ENCODE data around the gene SPTSSB.

SPTSSB gene, protein sequence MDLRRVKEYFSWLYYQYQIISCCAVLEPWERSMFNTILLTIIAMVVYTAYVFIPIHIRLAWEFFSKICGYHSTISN

DNA sequence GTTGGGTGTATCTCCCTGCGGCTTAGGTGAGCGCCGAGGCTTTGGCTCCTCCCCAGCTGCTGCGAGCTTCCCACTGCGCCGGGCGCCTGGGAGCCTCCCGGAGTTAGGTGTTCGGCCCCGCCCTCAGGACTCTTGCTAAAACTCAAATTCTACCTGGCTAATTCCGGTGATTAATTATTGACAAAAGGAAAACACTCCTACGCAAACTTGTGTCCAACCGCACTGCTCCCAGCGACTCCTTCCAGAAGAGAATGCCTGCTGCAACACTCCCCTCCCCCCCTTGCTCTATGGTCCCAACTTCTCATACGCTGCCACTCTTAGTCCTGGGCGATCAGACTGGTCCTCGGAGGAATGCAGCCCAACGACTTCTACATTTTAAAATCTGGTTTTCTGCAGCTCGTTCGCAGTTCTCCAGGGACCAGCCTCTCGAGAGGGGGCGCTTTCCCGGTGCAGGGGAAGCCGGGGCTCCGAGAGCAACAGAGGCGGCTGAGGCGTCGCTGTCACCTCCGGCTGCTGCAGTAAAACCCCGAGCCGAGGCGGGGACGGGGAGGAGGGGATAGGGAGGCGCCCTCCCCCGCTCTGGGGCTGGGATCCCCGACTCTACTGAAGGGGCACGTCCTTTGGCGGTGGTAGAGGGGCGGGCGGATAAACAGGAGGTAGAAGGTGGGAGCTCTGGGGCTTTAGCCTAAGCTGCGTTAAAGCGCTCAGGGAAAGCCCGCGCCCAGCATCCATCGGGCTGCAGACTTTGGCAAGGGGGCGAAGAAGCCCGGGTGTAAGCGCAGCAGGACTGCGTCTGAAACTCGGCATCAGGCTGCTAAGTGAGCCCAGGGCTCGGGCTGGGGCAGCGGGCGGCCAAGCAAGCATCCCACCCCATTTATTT is at the start of gene SPTSSB:
TSS of gene SPTSSB (minus strand) at position 77 of the 880 bp plus-strand sequence. CDS start 25,194 bp downstream, outside the sequence.
- FAIRE-seq (no peak), DNase-seq (ENCODE audit: insufficient read length, low spot score) (peak; percentile 27)

DNA sequence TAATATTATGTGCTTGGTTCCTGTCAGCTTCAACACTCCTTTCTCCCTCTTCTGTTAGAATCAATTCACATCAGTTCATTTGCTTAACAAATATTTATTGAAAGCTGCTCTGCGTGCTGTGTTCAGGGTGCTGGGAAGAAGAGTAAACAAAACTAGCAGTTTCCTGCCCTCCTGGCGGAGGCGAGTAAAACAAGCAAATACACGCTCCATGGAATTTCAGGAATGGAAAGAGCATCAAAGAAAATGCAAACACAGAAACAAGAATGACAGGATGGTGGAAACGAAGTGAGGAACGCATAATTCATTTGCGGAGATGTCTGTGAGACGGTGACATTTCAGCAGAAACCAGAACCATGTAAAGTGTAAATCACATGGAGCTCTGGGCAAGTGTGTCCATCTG is 49.4 kb upstream of the SPTSSB start:
- FAIRE-seq: no peak

DNA sequence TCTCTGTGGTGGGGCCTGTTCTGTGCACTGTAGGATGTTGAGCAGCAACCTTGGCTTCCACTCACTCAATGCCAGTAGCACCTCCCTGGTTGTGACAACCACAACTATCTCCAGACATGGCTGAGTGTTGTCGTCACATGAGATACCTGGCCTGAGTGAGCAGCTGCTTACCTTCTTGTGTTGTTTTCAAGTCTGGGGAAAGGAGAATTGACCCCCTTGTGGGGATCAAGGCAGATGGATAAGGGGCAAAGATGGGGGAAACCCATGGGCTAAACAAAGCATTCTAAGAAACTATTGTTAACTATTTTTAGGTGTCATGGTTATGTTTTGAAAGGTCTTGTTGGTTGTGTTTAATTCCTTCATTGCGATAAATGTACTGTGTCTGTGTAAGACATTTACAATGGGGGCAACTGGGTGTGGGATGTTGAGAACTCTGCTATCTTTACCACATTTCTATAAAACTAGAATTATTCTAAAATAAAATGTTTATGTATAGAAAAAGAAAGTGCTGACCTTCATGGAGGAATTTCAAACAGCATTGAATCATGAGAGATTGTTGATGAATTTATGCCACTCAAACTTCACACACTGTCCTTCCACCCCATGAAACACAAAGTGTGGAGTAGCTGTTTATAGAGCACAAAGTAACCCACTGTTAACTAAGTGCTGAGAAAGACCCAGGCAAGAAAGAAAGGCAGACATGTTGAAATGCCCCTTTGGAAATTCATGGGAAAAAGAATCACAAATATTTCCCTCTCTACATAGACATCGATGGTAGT is 48.4 kb upstream of the SPTSSB start:
- FAIRE-seq: no peak

More for the DNA sequence above, 49.4 kb upstream of the SPTSSB start:
- DNase-seq (ENCODE audit: insufficient read length, low spot score): peak; percentile 11

DNA sequence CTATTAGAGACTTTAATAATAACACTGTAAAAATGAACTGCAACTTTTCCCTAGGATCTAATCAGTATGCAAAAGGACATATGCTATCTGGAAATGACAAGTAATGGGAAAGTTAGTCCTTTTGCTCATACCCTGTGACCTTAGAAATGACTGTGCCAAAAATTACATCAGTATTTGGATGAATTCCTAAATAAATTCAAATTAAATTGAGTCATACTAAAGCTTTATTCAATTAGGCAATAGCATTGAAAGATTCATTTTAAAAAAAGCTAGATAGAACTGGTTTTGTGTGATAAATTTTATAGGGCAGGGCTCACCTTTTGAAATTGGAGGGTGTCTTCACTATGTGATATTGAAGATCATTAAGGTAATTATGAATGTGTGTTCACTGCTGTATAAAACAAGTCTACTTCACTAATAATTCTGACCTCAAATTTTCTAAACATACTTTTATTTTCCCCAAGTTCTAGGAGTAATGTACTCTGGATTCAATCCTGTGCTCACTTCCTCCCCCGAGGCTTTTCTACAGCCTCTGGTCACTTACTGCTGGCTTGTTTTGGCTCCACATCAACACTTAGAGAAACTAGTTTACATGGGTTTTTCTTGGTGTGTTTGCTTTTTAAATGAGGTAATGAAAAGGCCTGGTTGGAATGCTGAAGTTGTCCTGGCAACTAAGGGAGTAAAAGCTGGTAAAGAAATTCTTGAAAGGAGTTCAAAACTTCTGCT is 44.4 kb upstream of the SPTSSB start:
- FAIRE-seq (no peak), DNase-seq (ENCODE audit: insufficient read length, low spot score) (no peak)

More for the DNA sequence above, 48.4 kb upstream of the SPTSSB start:
- DNase-seq (ENCODE audit: insufficient read length, low spot score): no peak

DNA sequence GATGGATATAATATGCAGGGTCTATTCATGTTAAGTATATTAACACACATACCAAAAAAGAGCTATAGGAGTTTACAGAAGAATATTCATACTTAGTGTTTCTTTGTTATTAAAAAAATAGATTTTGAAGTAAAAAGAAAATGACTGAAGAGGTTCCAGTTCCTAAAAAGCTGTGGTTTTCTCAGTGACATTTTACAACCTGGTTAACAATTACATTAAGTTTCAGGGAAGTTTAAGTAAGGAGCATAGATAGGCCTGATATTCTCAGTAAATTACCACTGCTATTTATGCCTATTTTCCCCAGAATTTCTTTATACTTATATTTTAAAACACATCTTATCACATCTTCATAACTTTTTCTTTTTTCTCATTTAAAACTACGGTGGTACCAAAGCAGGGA is 43.6 kb upstream of the SPTSSB start:
- FAIRE-seq (no peak), DNase-seq (ENCODE audit: insufficient read length, low spot score) (no peak)

DNA sequence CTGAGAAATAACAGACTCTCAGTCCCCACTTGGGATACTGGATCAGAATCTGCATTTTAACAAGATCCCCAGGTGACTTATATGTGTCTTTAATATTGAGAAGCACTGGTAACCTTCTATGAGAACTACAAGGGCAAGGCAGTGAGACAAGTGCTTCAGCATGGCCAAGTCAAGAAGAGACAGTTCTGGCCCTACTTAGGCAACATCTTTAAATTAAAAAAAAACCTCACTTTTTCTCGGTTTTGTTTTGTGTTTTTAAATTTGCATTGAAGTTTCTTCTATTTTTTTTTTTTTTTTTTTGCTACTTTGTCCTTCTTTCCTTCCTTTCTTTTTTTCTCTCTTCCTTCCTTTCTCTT is 42.5 kb upstream of the SPTSSB start:
- FAIRE-seq (no peak), DNase-seq (ENCODE audit: insufficient read length, low spot score) (no peak)

DNA sequence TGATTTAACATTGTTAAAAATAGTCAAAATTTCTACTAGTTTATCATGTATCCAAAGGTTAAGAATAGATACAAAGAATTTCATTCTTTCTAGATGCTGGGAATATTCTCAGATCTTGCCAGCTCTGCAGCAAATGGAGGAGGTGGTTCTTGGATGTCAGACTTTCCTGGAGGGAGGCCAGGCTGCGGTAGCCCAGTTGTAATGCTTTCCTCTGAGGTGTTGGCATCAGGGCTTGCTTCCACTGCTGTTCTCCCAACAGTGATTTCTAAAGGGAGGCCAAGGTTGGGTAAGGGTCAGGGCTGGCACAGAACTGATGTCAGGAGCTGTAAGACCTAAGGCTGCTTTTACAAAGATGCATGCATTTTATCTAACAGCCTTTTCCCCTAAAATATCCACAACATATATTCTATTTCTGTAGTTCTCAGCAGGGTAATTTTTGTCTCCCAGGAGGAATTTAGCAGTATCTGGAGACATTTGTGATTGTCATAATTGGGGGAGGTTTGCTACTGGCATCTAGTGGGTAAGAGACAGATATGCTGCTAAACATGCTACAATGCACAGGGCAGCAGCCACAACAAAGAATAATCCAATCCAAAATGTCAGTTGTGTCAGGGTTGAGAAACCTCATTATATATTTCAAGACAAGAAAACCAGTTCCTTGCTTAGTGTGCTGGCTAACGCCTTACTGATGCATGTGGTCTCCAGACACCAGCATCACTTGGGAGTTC is 42.0 kb upstream of the SPTSSB start:
- FAIRE-seq (no peak), DNase-seq (ENCODE audit: insufficient read length, low spot score) (no peak)

DNA sequence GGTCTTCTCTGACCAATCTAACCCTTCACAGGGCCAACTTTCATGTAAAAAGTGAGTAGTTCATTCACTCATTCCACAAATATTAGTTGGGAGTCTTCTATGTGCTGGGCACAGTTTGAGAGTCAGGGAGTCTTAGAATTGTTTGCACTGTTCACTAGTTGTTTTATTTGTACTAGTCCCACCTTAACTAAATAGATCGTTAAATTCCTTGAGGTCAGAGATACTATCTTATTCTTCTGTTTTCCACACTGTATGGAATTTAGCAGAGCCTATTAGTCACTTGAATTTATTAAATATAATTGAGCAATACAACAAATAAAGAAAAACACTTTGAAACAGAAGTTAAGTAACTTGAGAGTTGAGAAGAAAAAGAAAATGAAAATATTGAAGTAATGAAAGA is 40.8 kb upstream of the SPTSSB start:
- no peak for DNase-seq (ENCODE audit: insufficient read length, low spot score)
- no peak for FAIRE-seq

DNA sequence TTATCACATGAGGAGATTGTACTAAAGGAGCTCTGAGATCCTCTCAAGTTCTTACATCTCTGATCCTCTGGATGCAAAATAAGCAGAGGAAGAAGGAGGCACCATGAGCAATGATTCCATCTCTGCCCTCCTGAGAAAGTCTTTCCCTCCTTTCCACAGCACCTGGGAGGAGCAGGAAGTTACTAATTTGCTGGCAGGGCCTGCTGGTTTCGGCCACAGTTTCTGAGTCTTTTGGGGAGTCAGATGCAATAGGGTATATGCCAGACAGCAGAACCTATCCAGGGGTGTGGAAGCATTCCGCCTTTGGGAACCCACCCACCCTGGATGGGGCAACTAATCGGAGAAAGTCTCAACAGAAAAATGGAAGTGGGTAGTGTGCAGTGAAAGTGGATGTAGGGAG is 38.5 kb upstream of the SPTSSB start:
- DNase-seq (ENCODE audit: insufficient read length, low spot score) (no peak), FAIRE-seq (no peak)

DNA sequence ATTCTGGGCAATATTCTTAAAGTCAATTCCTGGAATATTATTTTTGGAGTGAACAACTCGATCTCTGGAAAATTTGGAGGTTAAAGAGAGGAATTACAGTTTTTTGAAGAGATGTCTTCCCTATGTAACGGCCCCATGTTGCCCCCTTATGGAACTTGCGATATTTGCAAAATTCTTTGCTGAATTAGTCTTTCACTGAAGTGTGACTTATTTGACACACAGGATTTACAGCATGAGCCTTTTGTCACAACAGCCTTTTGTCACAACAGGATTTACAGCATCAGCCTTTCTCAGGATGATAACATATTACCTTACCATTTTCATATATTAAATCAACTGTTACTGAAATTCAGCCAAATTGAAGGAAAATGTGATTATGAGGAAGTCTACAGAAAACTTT is 37.8 kb upstream of the SPTSSB start:
- DNase-seq (ENCODE audit: insufficient read length, low spot score) (peak; percentile 11), FAIRE-seq (no peak)

DNA sequence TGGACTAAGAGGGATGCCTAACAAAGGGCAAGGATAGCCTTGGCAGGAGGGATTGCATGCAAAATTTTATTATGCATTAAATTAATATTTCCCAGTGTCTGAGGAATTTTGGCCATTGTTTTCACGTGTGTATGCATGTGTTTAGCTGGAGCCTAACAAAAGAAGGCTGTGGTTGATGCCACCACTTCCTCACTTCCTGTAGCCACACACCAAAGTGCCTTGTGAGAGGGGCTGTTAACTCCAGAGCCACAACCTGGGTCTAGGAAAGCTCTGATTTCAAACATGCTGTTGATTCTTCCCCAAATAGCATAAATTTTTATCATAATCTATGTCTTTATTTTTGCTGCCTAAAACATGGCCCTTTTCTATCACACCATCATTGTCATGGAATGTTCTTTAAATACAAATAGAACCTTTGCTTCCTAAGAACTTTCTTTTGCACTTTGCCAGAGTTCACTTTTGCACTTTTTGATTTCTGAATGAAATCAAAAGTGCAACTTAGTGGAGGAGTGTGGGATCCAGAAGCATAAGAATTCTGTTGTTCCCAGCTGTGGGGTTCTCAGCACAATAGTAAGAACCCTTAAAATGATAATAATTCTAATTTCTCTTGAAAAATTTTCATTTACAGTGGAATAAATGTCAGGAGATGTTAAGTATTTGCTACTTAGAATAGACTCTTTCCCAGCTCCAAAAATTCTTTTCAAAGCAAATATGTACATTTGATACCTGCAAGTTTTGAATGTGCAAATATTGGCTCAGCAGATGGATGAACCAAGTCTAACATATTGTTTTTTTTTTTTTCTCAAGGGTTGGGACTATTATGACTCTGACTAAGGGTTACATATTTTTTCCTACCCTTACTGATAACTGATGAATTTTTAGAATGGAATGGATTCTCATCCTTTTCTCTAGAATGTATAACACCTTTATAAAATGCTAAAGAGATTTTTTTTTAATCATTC is 35.6 kb upstream of the SPTSSB start:
- DNase-seq (ENCODE audit: insufficient read length, low spot score) (no peak), FAIRE-seq (no peak)

DNA sequence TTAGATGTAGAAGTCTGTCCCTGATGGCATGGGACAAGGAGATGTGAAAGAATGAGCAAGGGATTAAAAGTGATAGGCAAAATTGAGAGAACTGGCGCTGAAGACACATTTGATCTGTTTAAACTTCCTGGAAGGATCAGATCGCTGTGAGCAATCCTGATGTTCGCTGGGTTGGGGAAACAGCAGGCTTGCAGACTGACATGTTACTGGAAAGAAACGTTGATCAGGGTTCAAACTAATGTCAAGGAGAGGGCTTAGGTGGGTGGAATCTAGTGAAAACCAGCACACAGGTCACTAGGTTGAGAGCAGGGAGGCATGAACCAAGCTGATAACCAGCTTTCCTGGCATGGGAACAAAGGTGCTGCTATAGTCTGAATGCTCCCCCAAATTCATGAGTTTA is 34.5 kb upstream of the SPTSSB start:
- FAIRE-seq (no peak), DNase-seq (ENCODE audit: insufficient read length, low spot score) (no peak)

DNA sequence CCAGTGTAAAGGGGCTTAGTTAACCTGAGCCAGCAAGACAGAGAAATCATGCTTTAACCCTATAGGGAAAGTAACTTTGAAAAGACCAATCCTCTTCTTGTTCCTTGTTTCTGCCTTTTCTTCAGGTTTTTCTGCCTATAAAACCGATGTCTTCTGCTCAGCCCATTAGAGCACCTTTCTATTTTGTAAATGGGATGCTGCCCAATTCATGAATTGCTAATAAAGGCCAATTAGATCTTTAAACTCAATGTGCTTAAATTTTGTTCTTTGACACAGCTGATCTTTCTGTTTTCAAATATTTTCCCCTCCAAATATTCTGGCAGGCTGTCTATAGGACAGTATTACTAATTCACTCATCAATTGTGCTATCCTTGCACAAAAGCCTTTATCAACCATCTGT is 33.8 kb upstream of the SPTSSB start:
- DNase-seq (ENCODE audit: insufficient read length, low spot score) (no peak), FAIRE-seq (no peak)

DNA sequence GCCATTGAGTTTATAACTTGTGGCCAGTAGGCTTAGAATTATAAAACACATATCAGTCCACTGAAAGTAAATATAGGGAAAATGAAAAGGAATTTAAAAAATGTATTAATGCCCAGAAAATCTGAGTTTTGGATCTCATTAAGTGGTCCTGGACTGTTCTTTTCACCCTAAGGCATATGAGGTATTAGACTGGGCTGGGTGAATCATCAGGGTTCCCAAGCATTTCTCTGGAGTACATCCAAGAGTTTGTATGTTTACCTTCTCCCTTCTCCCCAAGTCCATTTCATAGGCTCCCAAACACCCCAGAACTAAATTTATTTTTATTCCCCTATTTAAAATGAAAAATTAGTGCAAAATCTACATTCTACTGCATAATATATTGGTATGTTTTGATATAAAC is 31.9 kb upstream of the SPTSSB start:
- FAIRE-seq: no peak
- peak; percentile 17 for DNase-seq (ENCODE audit: insufficient read length, low spot score)

DNA sequence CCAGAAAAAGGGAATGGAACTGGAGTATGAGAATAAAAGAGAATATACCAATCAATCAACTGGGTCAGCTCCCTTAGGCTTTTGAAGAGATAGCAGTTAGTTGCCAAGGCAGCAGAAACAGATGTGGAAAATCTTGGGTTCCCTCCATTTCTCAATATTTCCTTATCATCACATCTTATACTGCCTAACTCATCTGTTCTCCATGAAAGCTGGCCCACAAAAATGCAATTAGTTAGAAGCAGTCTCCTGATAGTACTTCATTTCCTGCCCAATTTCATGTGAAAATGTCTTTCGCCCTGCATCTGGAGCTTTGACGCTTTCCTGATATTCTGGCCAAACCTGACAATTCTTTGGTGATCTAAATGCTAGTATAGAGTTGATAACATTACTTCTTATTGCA is 30.1 kb upstream of the SPTSSB start:
- no peak for DNase-seq (ENCODE audit: insufficient read length, low spot score)
- FAIRE-seq: no peak

DNA sequence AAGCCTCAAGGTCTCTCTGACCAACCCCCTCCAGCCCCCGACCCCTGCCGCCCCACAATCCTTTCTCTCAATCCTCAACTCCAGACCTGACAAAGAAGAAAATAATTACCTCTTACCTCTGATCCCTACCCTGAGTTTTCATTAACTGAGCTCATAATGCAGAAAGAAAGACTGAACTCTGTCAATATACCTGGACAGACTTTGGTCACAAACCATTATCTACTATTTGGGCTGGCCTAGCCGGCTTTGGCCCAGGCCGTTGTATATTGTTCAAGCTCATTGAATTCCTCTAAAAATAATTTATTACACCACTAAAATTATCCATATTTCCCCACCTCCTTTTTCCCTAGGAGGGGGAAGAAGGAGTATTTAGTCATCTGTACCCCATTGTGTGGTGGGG is 29.3 kb upstream of the SPTSSB start:
- no peak for DNase-seq (ENCODE audit: insufficient read length, low spot score)
- FAIRE-seq: no peak

DNA sequence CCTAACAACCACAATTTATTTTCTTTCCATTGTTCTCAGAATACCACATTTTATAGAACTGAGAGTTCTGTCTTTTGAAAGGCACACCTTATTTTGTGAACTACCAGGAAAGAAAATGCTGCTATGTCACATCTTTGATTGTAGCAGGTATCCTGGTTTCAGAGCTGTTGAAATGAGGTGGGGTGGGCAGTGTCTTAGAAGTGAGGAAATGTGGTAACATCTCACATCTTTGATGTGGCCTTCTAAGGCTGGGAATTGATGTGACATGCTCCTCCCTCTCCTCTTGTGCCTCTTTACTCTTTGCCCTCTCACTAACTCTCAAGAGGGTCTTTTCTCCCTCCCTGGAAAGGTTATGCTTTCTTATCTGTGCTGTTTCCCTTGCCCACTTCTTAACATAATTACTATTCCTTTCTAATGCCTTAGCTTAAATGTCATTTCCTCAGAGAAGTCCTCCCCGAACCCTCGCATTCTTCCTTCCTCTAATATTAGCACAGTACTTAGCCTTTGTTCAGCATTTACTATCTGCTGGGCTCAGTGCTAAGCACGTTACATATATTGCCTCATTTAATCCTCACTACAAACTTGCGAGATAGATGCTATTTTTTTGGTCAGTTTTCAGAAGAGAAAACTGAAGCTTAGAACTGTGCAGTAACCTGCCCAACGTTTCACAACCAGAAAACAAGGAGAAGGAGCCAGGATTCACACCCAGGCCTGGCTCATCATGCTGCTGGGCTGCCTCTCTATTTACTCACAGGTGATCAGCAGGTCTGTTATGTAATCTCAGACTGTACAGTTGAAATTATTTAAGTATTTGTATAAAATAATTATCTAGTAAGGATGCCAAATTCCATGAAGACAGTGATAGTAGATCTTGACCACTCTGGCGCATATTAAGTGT is 24.0 kb upstream of the SPTSSB start:
- FAIRE-seq (no peak), DNase-seq (ENCODE audit: insufficient read length, low spot score) (no peak)

DNA sequence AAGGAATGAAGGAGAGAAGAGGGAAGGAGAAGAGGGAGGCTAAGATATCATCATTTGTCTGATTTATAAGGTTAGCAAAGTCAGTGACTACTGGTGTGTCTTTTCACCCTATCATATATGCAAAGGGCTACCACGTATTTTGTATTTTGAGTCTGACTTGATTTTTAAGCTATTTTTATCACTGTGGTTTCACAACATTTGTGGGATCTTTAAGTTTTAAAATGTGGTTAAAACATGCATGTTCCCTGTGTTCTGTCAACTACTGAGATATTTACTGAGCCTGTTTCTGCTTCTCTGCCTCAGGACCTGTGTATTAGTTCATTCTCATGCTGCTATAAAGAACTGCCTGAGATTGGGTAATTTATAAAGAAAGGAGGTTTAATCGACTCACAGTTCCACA is 22.5 kb upstream of the SPTSSB start:
- FAIRE-seq (no peak), DNase-seq (ENCODE audit: insufficient read length, low spot score) (no peak)

Measured in HTR-8/SVneo (cell line).